GM23248 (cell line): ENCODE measurements around the gene MCOLN3. TPM values are rescaled to one million over a fixed set of nuclear protein-coding genes. Genes with fewer than 3 reads are reported as not detected.

ENCODE experiments used
- DNase-seq: peaks from one replicate; pipeline ENCODE4 v3.0.0-alpha.2; 2015
- H2AFZ ChIP-seq: fragments of 200-600 bp; sonication (generic); 2 replicates; pipeline ENCODE4 v1.6.1; 2016; ENCODE audit warnings: antibody characterized with exemption
- H3F3A ChIP-seq: fragments of 200-600 bp; sonication (generic); 2 replicates; pipeline ENCODE4 v1.6.1; 2016; ENCODE audit warnings: mild to moderate bottlenecking, antibody characterized with exemption, mixed run types; ENCODE audit not compliant: insufficient read depth
- H3K27ac ChIP-seq: fragments of 200-600 bp; sonication (generic); 2 replicates; pipeline ENCODE4 v1.5.1; 2016; ENCODE audit warnings: mild to moderate bottlenecking
- H3K27me3 ChIP-seq: fragments of 200-600 bp; sonication (generic); replicated peaks from 2 replicates; pipeline ENCODE4 v1.6.1; 2016; ENCODE audit warnings: mild to moderate bottlenecking; ENCODE audit not compliant: insufficient read depth
- H3K36me3 ChIP-seq: fragments of 200-600 bp; sonication (generic); 2 replicates; pipeline ENCODE4 v1.6.1; 2016; ENCODE audit warnings: low read depth, mild to moderate bottlenecking
- H3K4me1 ChIP-seq: fragments of 200-600 bp; sonication (generic); 2 replicates; pipeline ENCODE4 v1.6.1; 2016; ENCODE audit warnings: mild to moderate bottlenecking; ENCODE audit not compliant: insufficient read depth
- H3K4me2 ChIP-seq: fragments of 200-600 bp; sonication (generic); one replicate; pipeline ENCODE4 v1.6.1; 2016; ENCODE audit warnings: mild to moderate bottlenecking; ENCODE audit not compliant: unreplicated experiment
- H3K4me3 ChIP-seq: fragments of 200-600 bp; sonication (generic); 2 replicates; pipeline ENCODE4 v1.5.1; 2016; ENCODE audit warnings: mild to moderate bottlenecking
- H3K79me2 ChIP-seq: fragments of 200-600 bp; sonication (generic); 2 replicates; pipeline ENCODE4 v1.6.1; 2016; ENCODE audit warnings: mild to moderate bottlenecking; ENCODE audit not compliant: insufficient read depth
- H3K9ac ChIP-seq: fragments of 200-600 bp; sonication (generic); 2 replicates; pipeline ENCODE4 v1.6.1; 2016; ENCODE audit warnings: mild to moderate bottlenecking
- H3K9me2 ChIP-seq: fragments of 200-600 bp; sonication (generic); 2 replicates; pipeline ENCODE4 v1.6.1; 2016; ENCODE audit warnings: mixed run types, mild to moderate bottlenecking, moderate library complexity; ENCODE audit not compliant: insufficient read depth
- H3K9me3 ChIP-seq: fragments of 200-600 bp; sonication (generic); one replicate; pipeline ENCODE4 v1.6.1; 2017; ENCODE audit warnings: low read depth
- H4K20me1 ChIP-seq: fragments of 200-600 bp; sonication (generic); 2 replicates; pipeline ENCODE4 v1.6.0; 2016; ENCODE audit not compliant: insufficient read depth
- EZH2 ChIP-seq: fragments of 200-600 bp; sonication (generic); IDR thresholded peaks from 2 replicates; pipeline ENCODE4 v1.6.1; 2018; ENCODE audit warnings: antibody characterized with exemption, mild to moderate bottlenecking; ENCODE audit not compliant: insufficient read depth, poor library complexity, severe bottlenecking
- EZH2phosphoT487 ChIP-seq: fragments of 200-600 bp; sonication (generic); IDR thresholded peaks from 2 replicates; pipeline ENCODE4 v1.6.1; 2018; ENCODE audit warnings: antibody characterized with exemption, moderate library complexity, mild to moderate bottlenecking, low read depth; ENCODE audit not compliant: insufficient read depth
- WGBS, 2 experiments: methylation state at CpG; one replicate each; pipeline ENCODE4 v1.1.6; 2015 to 2017; ENCODE audit warnings: low lambda C conversion rate in 2 of 2, low coverage in 1 of 2; ENCODE audit errors: missing lambda C conversion rate in 2 of 2; 5-methylcytosine and 5-hydroxymethylcytosine counted together
- in situ Hi-C: fragments of 300-500 bp; cut with MboI; formaldehyde crosslinking; loops from 2 replicates; pipeline ENCODE4 v1.15.0; 2020
- polyA plus RNA-seq: library from polyadenylated mRNA; unstranded; fragments of >200 nt; fragmentation: Nextera tagmentation; extraction: Ambion mirVana; gene quantifications from 2 replicates; pipeline ENCODE4 v1.2.1, GENCODE V29; 2016
- total RNA-seq: library from RNA; depleted of rRNA; stranded (reverse); fragments of >200 nt; shearing (Covaris generic); gene quantifications from 2 replicates; pipeline ENCODE4 v1.2.3, GENCODE V29; 2014

The MCOLN3 gene
- total and polyA plus RNA-seq, 2 experiments from 2014 or later = 0.54 to 1.0 TPM

GRCh38 chr1:84972377-84972987, 75.8 kb downstream of the MCOLN3 start:
- Histone ChIP-seq H4K20me1 (no peaks in the 10 kb centered on the region), H3K4me3 (no peak overlapping the region), H2AFZ (no peak overlapping the region), H3K9ac (no peak overlapping the region), H3K4me1 (no peaks in the 10 kb centered on the region), H3K4me2 (no peak overlapping the region), H3K27me3 (no peaks in the 10 kb centered on the region), H3K36me3 (no peaks in the 10 kb centered on the region), H3K79me2 (no peaks in the 10 kb centered on the region), H3K9me3 (no peaks in the 10 kb centered on the region), H3K9me2 (no peaks in the 10 kb centered on the region), H3F3A (no peaks in the 10 kb centered on the region), H3K27ac (no peak overlapping the region)
- in situ Hi-C loops = no loop called here
- 50 to 80% methylated on average over 1 of the region's 1 CpG for WGBS, 2 experiments
- TF ChIP-seq EZH2 (no peak), EZH2phosphoT487 (no peak)
- DNase-seq = no peak

- Histone ChIP-seq H3K4me2 (no peak overlapping the region), H3K9ac (no peak overlapping the region), H3K27ac (no peak overlapping the region), H3K4me1 (no peaks in the 10 kb centered on the region), H3K36me3 (no peaks in the 10 kb centered on the region), H4K20me1 (no peaks in the 10 kb centered on the region), H3K9me2 (no peaks in the 10 kb centered on the region), H3K9me3 (no peaks in the 10 kb centered on the region), H2AFZ (no peak overlapping the region), H3K4me3 (no peak overlapping the region), H3K79me2 (no peaks in the 10 kb centered on the region), H3F3A (no peaks in the 10 kb centered on the region), H3K27me3 (no peaks in the 10 kb centered on the region)
- WGBS, 2 experiments = 92 to 93% methylated on average over 2 of the region's 2 CpGs
- no peak for DNase-seq
- no peak for TF ChIP-seq EZH2phosphoT487
- TF ChIP-seq EZH2 = no peak
- in situ Hi-C loops = no loop called here
Observed at GRCh38 chr1:84971957-84972356, 76.3 kb downstream of the MCOLN3 start.

GRCh38 chr1:84969489-84970250, 78.6 kb downstream of the MCOLN3 start:
- no peak for TF ChIP-seq EZH2
- no peak for TF ChIP-seq EZH2phosphoT487
- H3K79me2 ChIP-seq = no peaks in the 10 kb centered on the region
- no peak overlapping the region for H3K4me2 ChIP-seq
- no peaks in the 10 kb centered on the region for H3K9me2 ChIP-seq
- no peaks in the 10 kb centered on the region for H4K20me1 ChIP-seq
- no peak overlapping the region for H3K9ac ChIP-seq
- H2AFZ ChIP-seq = no peak overlapping the region
- DNase-seq = no peak
- H3K9me3 ChIP-seq = no peaks in the 10 kb centered on the region
- no peaks in the 10 kb centered on the region for H3F3A ChIP-seq
- H3K4me3 ChIP-seq = no peak overlapping the region
- no peak overlapping the region for H3K27ac ChIP-seq
- no peaks in the 10 kb centered on the region for H3K4me1 ChIP-seq
- 96 to 97% methylated on average over 7 of the region's 7 CpGs for WGBS, 2 experiments
- H3K36me3 ChIP-seq = no peaks in the 10 kb centered on the region
- no peaks in the 10 kb centered on the region for H3K27me3 ChIP-seq
- in situ Hi-C loops = no loop called here

GRCh38 chr1:84968865-84969264, 79.4 kb downstream of the MCOLN3 start:
- in situ Hi-C loops = no loop called here

More at GRCh38 chr1:84968865-84969264, 79.4 kb downstream of the MCOLN3 start:
- Histone ChIP-seq H3K4me2 (no peak overlapping the region), H3K9ac (no peak overlapping the region), H3K36me3 (no peaks in the 10 kb centered on the region), H3F3A (no peaks in the 10 kb centered on the region), H3K27me3 (no peaks in the 10 kb centered on the region), H3K9me3 (no peaks in the 10 kb centered on the region), H2AFZ (no peak overlapping the region), H3K27ac (no peak overlapping the region), H3K4me1 (no peaks in the 10 kb centered on the region), H3K79me2 (no peaks in the 10 kb centered on the region), H3K4me3 (no peak overlapping the region), H4K20me1 (no peaks in the 10 kb centered on the region), H3K9me2 (no peaks in the 10 kb centered on the region)
- no peak for DNase-seq
- TF ChIP-seq EZH2phosphoT487 (no peak), EZH2 (no peak)
- 94 to 95% methylated on average over 3 of the region's 3 CpGs for WGBS, 2 experiments
